ENCODE data around the gene AP3S2. TPM values are rescaled to one million over a fixed set of nuclear protein-coding genes. Genes with fewer than 3 reads are reported as not detected.

The AP3S2 gene
- total RNA-seq, 2 donors from 2014 or later = 41.8 to 50.6 TPM

DNA sequence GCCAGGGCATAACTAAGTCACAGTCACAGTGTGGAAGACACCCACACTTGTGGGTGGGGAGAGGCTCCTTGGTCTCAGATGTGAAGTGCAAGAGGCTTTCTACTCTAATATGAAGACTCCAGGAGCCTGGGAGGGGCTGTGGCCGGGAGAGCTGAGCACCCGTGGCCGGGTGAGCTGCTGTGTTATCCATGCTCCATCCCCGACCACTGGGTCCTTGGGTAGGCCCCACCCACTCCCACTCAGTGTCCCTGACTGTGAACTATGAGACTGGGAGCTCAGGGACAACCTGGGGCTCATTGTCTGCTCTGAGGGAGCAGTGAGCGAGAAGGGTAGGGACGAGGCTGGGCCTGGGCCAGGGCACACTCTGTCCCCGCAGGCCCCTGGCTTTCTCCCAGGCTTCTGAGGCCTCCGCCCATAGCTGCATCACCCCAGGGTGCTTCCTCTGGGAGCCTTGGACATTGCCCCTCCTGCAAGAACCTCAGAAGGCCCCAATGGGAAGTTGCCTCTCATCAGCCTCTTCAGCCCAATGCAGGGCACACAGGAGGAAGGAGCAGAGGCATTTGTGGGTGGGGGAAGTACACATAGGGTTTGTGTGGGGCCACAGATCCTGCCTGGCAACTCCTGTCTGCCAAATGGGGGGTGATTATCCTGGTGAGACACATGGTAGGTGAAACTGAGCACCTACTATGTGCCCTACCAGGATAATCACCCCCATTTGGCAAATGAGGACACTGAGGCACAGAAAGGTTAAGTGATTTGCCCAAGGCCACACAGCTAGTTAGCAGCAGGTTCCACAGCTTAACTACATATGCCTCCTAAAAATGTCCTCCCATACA is 81.6 kb downstream of the AP3S2 start:
- TF ChIP-seq, protein P1, sequence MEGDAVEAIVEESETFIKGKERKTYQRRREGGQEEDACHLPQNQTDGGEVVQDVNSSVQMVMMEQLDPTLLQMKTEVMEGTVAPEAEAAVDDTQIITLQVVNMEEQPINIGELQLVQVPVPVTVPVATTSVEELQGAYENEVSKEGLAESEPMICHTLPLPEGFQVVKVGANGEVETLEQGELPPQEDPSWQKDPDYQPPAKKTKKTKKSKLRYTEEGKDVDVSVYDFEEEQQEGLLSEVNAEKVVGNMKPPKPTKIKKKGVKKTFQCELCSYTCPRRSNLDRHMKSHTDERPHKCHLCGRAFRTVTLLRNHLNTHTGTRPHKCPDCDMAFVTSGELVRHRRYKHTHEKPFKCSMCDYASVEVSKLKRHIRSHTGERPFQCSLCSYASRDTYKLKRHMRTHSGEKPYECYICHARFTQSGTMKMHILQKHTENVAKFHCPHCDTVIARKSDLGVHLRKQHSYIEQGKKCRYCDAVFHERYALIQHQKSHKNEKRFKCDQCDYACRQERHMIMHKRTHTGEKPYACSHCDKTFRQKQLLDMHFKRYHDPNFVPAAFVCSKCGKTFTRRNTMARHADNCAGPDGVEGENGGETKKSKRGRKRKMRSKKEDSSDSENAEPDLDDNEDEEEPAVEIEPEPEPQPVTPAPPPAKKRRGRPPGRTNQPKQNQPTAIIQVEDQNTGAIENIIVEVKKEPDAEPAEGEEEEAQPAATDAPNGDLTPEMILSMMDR (IDR thresholded peaks at IDR 0.05) = no peak
- Histone ChIP-seq H3K36me3 (no peaks in the 10 kb centered on the region), H3K27ac (no peak overlapping the region), H3K4me1 (ENCODE audit: control insufficient read depth in 1 of 2, low read depth in 2 of 2) (peaks cover 5 to 6% of the 10 kb centered on the region in 2 donors), H3K27me3 (replicated peaks; ENCODE audit: insufficient read depth) (peaks cover 6% of the 10 kb centered on the region), H3K4me3 (no peak overlapping the region), H3K9me3 (no peaks in the 10 kb centered on the region)
- ATAC-seq (ENCODE audit: insufficient number of reproducible peaks, low FRiP score, low read depth) (no peak), DNase-seq (ENCODE audit: low spot score) (no peak)

DNA sequence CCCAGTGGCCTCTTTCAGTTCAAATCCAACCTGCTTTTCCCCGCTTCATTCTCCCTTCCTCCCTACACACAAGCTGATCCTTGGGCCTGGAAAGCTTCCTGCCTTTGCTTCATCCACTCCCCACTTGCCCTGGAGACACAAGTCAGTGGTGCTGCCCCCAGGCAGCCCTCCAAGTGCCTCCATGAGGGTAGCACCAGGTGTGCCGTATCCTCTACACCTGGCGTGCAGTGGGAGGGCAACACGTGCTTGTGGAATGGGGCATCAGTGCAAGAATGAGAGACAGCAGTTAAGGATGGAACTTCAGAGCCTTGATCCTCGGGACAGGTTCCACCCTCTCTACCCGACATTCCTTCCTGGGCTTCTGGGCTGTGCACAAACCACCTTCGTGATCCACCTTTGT is 83.0 kb downstream of the AP3S2 start:
- DNase-seq (ENCODE audit: low spot score) (no peak), ATAC-seq (ENCODE audit: insufficient number of reproducible peaks, low FRiP score, low read depth) (no peak)
- peaks cover 6% of the 10 kb centered on the region for H3K27me3 ChIP-seq (replicated peaks; ENCODE audit: insufficient read depth)
- TF ChIP-seq, protein P1 (IDR thresholded peaks at IDR 0.05) = no peak
- H3K4me1 ChIP-seq (ENCODE audit: control insufficient read depth in 1 of 2, low read depth in 2 of 2) = peaks cover 5 to 6% of the 10 kb centered on the region in 2 donors
- H3K9me3 ChIP-seq = no peaks in the 10 kb centered on the region
- no peak overlapping the region for H3K27ac ChIP-seq
- no peaks in the 10 kb centered on the region for H3K36me3 ChIP-seq
- no peak overlapping the region for H3K4me3 ChIP-seq

DNA sequence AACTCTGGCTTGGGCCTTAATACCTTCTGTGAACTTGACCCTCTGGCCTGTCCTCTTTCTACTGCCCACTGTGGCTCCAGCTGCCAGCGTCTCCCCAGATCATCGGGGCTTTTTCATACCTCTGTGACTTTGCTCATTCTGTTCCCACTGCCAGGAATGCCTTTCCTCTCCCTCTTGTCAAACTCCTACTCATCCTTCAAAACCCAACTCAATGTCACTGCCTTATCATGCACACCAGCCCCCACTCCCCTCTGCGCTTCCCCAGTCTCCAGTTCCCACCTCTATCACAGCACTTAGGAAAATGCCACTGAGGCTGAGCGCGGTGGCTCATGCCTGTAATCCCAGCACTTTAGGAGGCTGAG is 84.0 kb downstream of the AP3S2 start:
- no peaks in the 10 kb centered on the region for H3K9me3 ChIP-seq
- H3K27ac ChIP-seq = no peak overlapping the region
- no peaks in the 10 kb centered on the region for H3K27me3 ChIP-seq (replicated peaks; ENCODE audit: insufficient read depth)
- DNase-seq (ENCODE audit: low spot score) = no peak
- ATAC-seq (ENCODE audit: insufficient number of reproducible peaks, low FRiP score, low read depth) = no peak
- TF ChIP-seq, protein P1 (IDR thresholded peaks at IDR 0.05) = no peak
- H3K4me1 ChIP-seq (ENCODE audit: control insufficient read depth in 1 of 2, low read depth in 2 of 2) = peaks cover 3 to 5% of the 10 kb centered on the region in 2 donors
- H3K36me3 ChIP-seq = no peaks in the 10 kb centered on the region
- no peak overlapping the region for H3K4me3 ChIP-seq

DNA sequence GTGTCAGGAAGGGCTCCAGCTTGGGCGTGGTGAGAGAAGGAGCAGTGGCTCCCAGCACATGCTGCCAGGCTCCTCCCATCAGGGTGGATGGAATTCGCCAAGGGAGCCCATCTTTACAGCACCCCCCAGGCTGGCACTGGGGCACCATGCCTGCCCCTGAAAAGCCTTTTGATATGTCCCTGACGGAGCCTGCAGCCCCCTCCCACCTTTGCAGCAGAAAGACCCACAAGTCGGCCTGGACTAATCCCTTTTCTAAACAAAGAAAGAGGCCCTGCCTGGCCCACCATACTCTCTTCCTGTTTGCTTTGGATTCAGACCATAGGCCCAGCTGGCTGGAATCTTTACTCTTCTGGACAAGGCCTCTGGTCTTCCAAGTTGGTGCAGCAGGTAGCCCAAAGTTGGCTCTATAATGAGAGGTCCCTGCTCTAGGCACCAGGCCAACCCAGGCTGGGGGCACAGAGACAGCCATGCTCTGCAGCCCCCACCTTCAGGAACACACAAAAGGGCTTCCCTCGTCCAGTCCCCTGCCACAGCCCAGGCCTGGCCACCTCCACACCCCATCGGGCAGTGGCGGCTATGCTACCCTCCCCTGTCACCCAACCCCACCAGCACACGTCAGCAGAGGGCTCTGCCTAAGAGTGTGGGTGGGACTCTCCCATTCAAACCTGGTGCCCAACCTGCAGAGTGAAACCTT is 84.6 kb downstream of the AP3S2 start:
- DNase-seq (ENCODE audit: low spot score) (no peak), ATAC-seq (ENCODE audit: insufficient number of reproducible peaks, low FRiP score, low read depth) (no peak)
- peaks cover 3 to 5% of the 10 kb centered on the region in 2 donors for H3K4me1 ChIP-seq (ENCODE audit: control insufficient read depth in 1 of 2, low read depth in 2 of 2)
- H3K27me3 ChIP-seq (replicated peaks; ENCODE audit: insufficient read depth) = no peaks in the 10 kb centered on the region
- H3K4me3 ChIP-seq = no peak overlapping the region
- H3K36me3 ChIP-seq = no peaks in the 10 kb centered on the region
- H3K27ac ChIP-seq = no peak overlapping the region
- TF ChIP-seq, protein P1 (IDR thresholded peaks at IDR 0.05) = no peak
- no peaks in the 10 kb centered on the region for H3K9me3 ChIP-seq

DNA sequence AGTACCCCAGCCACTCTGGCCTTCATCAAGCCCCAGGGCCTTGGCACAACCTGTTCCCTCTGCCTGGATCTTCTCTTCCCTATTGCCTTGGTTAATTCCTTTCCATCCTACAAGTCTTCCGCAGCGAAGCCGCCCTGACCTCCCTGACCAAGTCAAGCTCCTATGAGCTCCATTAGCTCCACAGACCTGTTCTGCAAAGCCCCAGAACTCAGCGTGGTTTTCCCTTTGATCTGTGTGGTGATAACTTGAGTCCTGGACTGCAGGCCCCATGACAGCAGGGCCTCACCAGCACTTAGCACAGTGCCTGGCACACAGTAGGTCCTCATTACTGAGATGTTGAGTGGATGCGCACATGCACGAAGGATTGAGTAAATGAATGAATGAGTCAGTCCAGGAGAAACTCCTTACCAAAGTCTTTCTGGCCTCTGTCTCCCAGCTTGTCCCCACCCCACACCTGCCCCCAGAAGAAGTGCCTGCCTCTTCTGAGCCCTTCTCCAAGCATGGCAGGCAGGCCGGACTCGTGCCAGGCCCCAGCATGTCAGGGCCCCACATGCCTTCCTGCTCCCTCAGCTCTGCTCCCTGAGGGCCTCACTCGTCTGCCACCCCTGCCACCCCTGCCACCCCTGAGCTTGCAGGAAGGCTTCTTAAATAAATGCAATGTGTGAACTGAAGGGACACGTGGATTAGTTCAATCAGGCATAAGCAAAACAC is 85.5 kb downstream of the AP3S2 start:
- Histone ChIP-seq H3K27ac (no peak overlapping the region), H3K4me3 (no peak overlapping the region), H3K27me3 (replicated peaks; ENCODE audit: insufficient read depth) (no peaks in the 10 kb centered on the region), H3K36me3 (no peaks in the 10 kb centered on the region), H3K9me3 (no peaks in the 10 kb centered on the region), H3K4me1 (ENCODE audit: control insufficient read depth in 1 of 2, low read depth in 2 of 2) (peaks cover 3 to 5% of the 10 kb centered on the region in 2 donors)
- no peak for ATAC-seq (ENCODE audit: insufficient number of reproducible peaks, low FRiP score, low read depth)
- DNase-seq (ENCODE audit: low spot score) = no peak
- TF ChIP-seq, protein P1 (IDR thresholded peaks at IDR 0.05) = no peak

Data from thoracic aorta (tissue), 2 donors.